Spleen (tissue), 11 donors: ENCODE data around the gene ADAM11. TPM values are rescaled to one million over a fixed set of nuclear protein-coding genes. Genes with fewer than 3 reads are reported as not detected.

Source experiments
- DNase-seq: peaks from one replicate; pipeline ENCODE4 v3.0.0-alpha.2; 2020
- H3K27ac ChIP-seq, 8 donors: fragments of 200-600 bp; sonication (generic) in 7 of 8; 1 replicate in 4 of 8; 2 replicates in 4 of 8; pipeline versions ENCODE4 v1.5.0 to v1.8.0; 2016 to 2021; ENCODE audit warnings: inconsistent platforms in 4 of 8, mild to moderate bottlenecking in 4 of 8, moderate library complexity in 1 of 8
- H3K27me3 ChIP-seq, 7 donors: fragments of 200-600 bp; sonication (generic) in 6 of 7; replicated peaks in 1 of 7; 1 replicate in 4 of 7; 2 replicates in 3 of 7; pipeline versions ENCODE4 v1.5.0 to v1.8.0; 2016 to 2021; ENCODE audit warnings: inconsistent platforms in 3 of 7, mild to moderate bottlenecking in 1 of 7
- H3K36me3 ChIP-seq, 6 donors: fragments of 200-600 bp; sonication (generic) in 5 of 6; 1 replicate in 4 of 6; 2 replicates in 2 of 6; pipeline versions ENCODE4 v1.5.0 to v1.8.0; 2016 to 2021; ENCODE audit warnings: inconsistent platforms in 2 of 6
- H3K4me1 ChIP-seq, 6 donors: fragments of 200-600 bp; sonication (generic) in 5 of 6; 1 replicate in 3 of 6; 2 replicates in 3 of 6; pipeline versions ENCODE4 v1.5.0 to v1.8.0; 2016 to 2021; ENCODE audit warnings: inconsistent platforms in 3 of 6
- H3K4me3 ChIP-seq, 8 donors: fragments of 200-600 bp; sonication (generic) in 7 of 8; 1 replicate in 4 of 8; 2 replicates in 4 of 8; pipeline versions ENCODE4 v1.5.0 to v1.8.0; 2016 to 2021; ENCODE audit warnings: inconsistent platforms in 4 of 8, mild to moderate bottlenecking in 4 of 8, moderate library complexity in 2 of 8
- H3K9me3 ChIP-seq, 8 donors: fragments of 200-600 bp; sonication (generic) in 7 of 8; 1 replicate in 4 of 8; 2 replicates in 4 of 8; pipeline versions ENCODE4 v1.5.0 to v1.8.0; 2016 to 2021; ENCODE audit warnings: inconsistent platforms in 4 of 8
- POLR2A ChIP-seq, 3 donors: fragments of 450-650 bp; IDR thresholded peaks; one replicate each; pipeline ENCODE4 v1.5.1; 2017; ENCODE audit warnings: antibody characterized with exemption in 3 of 3, mild to moderate bottlenecking in 1 of 3
- POLR2AphosphoS5 ChIP-seq, 3 donors: sonication (generic); formaldehyde crosslinking; IDR thresholded peaks; one replicate each; pipeline ENCODE4 v1.5.1; 2017; ENCODE audit warnings: antibody characterized with exemption in 3 of 3
- WGBS, 5 donors: extraction: QIAGEN DNeasy Blood & Tissue Kit in 3 of 5; methylation state at CpG; one replicate each; pipeline versions ENCODE4 v1.1.5 to v1.1.7; 2013 to 2018; 5-methylcytosine and 5-hydroxymethylcytosine counted together
- intact Hi-C: fragments of 100-400 bp; cut with DNase I; formaldehyde crosslinking; loops from one replicate; pipeline ENCODE4 v1.15.0; 2023; ENCODE audit warnings: low total_unique reads
- polyA plus RNA-seq, 3 donors: library from polyadenylated mRNA; stranded (reverse); fragments of 200-250 nt; gene quantifications; one replicate each; pipeline ENCODE4 v1.2.1, GENCODE V29; 2013
- total RNA-seq, 7 donors: library from RNA; depleted of rRNA in 3 of 7; stranded (reverse); fragments of >200 nt in 3 of 7; fragmentation: NEBNext Ultra II Directional in 4 of 7; extraction: Animal tissue kit (Norgen Biotek cat#: 25700) in 4 of 7; gene quantifications; one replicate each; pipeline versions ENCODE4 v1.1.0 to v1.2.1, GENCODE V29; 2016 to 2021
- TF ChIP-seq, protein P1 (sequence below), 11 experiments: fragments of 200-600 bp in 7 of 11; fragments of 450-650 bp in 4 of 11; sonication (generic) in 4 of 11; IDR thresholded peaks in 8 of 11; conservative IDR thresholded peaks in 3 of 11; 1 replicate in 7 of 11; 2 replicates in 4 of 11; pipeline versions ENCODE4 v1.4.0 to v1.8.0; 2016 to 2021; ENCODE audit warnings: antibody characterized with exemption in 11 of 11, inconsistent platforms in 4 of 11, mild to moderate bottlenecking in 1 of 11
- donor health status: healthy with polysubstance abuse.
- donor health status: DM: no; HTN: no; CAD: no; lungs with moderate emphysema.
- donor health status: DM: no; HTN: no; CAD: no.
- donor health status: Bipolar disorder and iron deficiency.
- donor health status: healthy.
- donor health status: DM: no; HTN: no; CAD: no.
- donor health status: DM: yes; HTN: yes; CAD: no.

The ADAM11 gene
- total and polyA plus RNA-seq, 10 donors = 0.10 to 0.79 (median 0.29) TPM; not detected in 1

DNA sequence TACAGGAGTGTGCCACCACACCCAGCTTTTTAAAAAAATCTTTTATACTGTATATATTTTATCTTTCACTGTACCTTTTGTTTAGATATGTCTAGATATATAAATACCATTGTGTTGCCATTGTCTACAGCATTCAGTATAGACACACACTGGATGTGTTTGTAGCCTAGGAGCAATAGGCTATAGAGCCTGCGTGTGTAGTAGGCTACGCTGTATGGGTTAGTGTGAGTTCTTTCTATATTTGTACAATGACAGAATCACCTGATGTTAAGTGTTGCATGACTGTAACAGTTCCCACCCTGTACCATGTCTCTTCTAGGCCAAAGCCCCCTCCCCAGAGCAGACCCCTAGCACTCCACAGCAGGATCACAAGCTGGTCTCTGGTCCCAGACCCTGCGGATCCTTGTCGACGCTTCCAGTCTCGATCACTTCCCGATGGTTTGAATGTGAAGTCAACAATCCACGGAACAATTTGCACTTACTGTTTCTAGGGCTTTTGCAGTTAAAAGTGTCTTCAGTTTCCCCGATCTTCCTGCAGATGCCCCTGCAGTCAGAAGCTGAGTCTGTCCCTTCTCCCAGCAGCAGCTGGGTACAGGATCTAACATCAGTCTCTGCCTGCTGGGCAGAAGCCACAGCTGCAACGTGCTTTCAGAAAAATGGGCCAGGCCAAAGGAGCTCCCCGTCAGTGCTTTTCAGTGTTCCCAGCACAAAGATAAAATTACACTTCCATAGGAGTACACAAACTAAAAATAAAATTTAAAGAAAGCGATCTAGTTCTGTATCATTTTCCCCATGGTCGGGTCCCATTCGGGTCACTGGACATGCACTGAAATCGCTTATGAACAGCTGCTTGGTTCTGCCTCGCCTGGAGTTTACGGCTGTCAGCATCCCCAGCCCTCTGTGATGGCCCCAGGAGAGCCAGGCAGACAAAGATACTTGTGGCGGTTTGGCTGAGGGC lies 35.4 kb downstream of the ADAM11 start:
- 79 to 85% (median 82%) methylated on average over 18 of the region's 18 CpGs for whole genome bisulfite sequencing, 5 donors
- TF ChIP-seq, protein P1, sequence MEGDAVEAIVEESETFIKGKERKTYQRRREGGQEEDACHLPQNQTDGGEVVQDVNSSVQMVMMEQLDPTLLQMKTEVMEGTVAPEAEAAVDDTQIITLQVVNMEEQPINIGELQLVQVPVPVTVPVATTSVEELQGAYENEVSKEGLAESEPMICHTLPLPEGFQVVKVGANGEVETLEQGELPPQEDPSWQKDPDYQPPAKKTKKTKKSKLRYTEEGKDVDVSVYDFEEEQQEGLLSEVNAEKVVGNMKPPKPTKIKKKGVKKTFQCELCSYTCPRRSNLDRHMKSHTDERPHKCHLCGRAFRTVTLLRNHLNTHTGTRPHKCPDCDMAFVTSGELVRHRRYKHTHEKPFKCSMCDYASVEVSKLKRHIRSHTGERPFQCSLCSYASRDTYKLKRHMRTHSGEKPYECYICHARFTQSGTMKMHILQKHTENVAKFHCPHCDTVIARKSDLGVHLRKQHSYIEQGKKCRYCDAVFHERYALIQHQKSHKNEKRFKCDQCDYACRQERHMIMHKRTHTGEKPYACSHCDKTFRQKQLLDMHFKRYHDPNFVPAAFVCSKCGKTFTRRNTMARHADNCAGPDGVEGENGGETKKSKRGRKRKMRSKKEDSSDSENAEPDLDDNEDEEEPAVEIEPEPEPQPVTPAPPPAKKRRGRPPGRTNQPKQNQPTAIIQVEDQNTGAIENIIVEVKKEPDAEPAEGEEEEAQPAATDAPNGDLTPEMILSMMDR (IDR thresholded peaks at IDR 0.05 in 8 of 11, conservative IDR thresholded peaks at IDR 0.05 in 3 of 11) = no peak
- no peak for TF ChIP-seq POLR2AphosphoS5 (IDR thresholded peaks at IDR 0.05)
- no peak for TF ChIP-seq POLR2A (IDR thresholded peaks at IDR 0.05)
- no peaks in the 10 kb centered on the region for H3K36me3 ChIP-seq
- H3K4me1 ChIP-seq = peaks cover 0 to 11% (median 4%) of the 10 kb centered on the region in 6 donors
- H3K4me3 ChIP-seq = no peak overlapping the region
- no peaks in the 10 kb centered on the region for H3K27me3 ChIP-seq
- DNase-seq = peak; percentile 28
- peak overlapping the region in 1 of 8 donors; percentile 21 for H3K27ac ChIP-seq
- intact Hi-C loops = no loop called here
- H3K9me3 ChIP-seq = no peaks in the 10 kb centered on the region

DNA sequence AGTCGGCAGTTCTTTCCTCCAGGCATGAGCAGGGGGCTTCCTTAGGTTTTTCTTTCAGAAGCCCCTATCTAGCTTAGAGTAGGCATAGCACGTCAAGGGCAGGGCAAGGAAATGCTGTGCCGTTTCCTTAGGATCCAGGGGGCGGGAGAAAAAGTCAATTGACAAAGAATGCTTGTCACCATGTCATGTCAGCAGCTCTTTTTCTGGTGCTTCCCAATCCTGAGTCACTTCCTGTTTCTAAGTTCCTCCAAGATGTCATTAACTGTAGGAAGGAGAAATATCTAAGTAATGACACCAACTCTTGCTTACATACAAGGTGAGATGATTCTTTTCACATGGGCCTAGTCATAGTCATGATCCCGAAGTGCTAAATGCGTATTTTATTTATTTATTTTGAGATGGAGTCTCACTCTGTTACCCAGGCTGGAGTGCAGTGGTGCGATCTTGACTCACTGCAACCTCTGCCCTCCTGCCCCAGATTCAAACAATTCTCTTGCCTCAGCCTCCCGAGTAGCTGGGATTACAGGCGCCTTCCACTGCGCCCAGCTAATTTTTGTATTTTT lies 36.1 kb downstream of the ADAM11 start:
- intact Hi-C loops = no loop called here
- Histone ChIP-seq H3K4me1 (peaks cover 0 to 11% (median 4%) of the 10 kb centered on the region in 6 donors), H3K9me3 (no peaks in the 10 kb centered on the region), H3K36me3 (no peaks in the 10 kb centered on the region), H3K27me3 (no peaks in the 10 kb centered on the region), H3K4me3 (no peak overlapping the region), H3K27ac (peak overlapping the region in 1 of 8 donors; percentile 21)
- 46 to 58% (median 55%) methylated on average over 10 of the region's 10 CpGs for WGBS, 5 donors
- TF ChIP-seq, protein P1 (IDR thresholded peaks at IDR 0.05 in 8 of 11, conservative IDR thresholded peaks at IDR 0.05 in 3 of 11) = no peak
- TF ChIP-seq POLR2AphosphoS5 (IDR thresholded peaks at IDR 0.05) (no peak), POLR2A (IDR thresholded peaks at IDR 0.05) (no peak)
- peak; percentile 19 for DNase-seq

DNA sequence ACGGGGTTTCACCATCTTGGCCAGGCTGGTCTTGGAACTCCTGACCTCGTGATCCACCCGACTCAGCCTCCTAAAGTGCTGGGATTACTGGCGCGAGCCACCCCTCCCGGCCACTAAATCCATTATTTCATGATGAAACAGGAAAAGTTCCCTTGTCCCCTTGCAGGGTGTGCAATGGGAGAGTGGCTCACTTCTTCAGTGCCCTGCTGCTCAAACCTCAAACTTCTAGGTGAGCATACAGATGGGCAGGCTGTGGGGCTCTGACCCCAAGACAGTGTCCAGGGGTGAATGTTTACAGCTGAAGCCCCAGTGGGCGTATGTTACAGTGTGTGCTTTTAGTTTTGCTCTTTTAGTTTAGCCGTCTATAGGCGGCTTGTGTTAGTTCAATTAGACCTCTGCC lies 36.6 kb downstream of the ADAM11 start:
- no peaks in the 10 kb centered on the region for H3K36me3 ChIP-seq
- no peaks in the 10 kb centered on the region for H3K9me3 ChIP-seq
- peak overlapping the region in 1 of 8 donors; percentile 21 for H3K27ac ChIP-seq
- no peak overlapping the region for H3K4me3 ChIP-seq
- WGBS, 5 donors = 83 to 91% (median 90%) methylated on average over 9 of the region's 9 CpGs
- intact Hi-C loops = no loop called here
- TF ChIP-seq, protein P1 (IDR thresholded peaks at IDR 0.05 in 8 of 11, conservative IDR thresholded peaks at IDR 0.05 in 3 of 11) = no peak
- TF ChIP-seq POLR2AphosphoS5 (IDR thresholded peaks at IDR 0.05) (no peak), POLR2A (IDR thresholded peaks at IDR 0.05) (no peak)
- no peaks in the 10 kb centered on the region for H3K27me3 ChIP-seq
- no peak for DNase-seq
- peaks cover 0 to 11% (median 4%) of the 10 kb centered on the region in 6 donors for H3K4me1 ChIP-seq

DNA sequence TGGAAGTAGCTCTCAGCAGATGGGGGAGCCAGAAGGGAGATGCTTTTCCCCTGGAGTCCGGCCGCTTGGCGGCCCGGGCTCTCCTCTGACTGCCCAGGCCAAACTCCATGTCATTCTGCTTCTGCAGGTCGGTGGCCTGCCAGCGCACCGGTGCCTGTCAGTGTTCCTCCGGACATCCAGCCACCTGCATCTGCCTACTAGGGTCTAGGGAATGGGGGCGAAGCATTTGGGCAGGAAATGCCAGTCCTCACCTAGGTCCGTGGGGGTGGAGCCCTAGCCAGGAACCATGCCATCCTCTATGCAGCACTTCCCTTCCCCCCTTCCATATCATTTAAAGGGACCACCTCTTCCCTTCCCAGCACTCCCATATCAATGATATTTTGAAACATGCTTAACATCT lies 37.1 kb downstream of the ADAM11 start:
- DNase-seq = no peak
- H3K4me3 ChIP-seq = no peak overlapping the region
- TF ChIP-seq, protein P1 (IDR thresholded peaks at IDR 0.05 in 8 of 11, conservative IDR thresholded peaks at IDR 0.05 in 3 of 11) = no peak
- TF ChIP-seq POLR2AphosphoS5 (IDR thresholded peaks at IDR 0.05) = no peak
- no peak for TF ChIP-seq POLR2A (IDR thresholded peaks at IDR 0.05)
- H3K4me1 ChIP-seq = peaks cover 0 to 11% (median 4%) of the 10 kb centered on the region in 6 donors
- H3K9me3 ChIP-seq = no peaks in the 10 kb centered on the region
- H3K27ac ChIP-seq = no peak overlapping the region
- no peaks in the 10 kb centered on the region for H3K36me3 ChIP-seq
- H3K27me3 ChIP-seq = no peaks in the 10 kb centered on the region
- intact Hi-C loops = no loop called here
- WGBS, 5 donors = 72 to 87% (median 86%) methylated on average over 10 of the region's 10 CpGs
